ENCODE data around the gene LRRC38. TPM values are rescaled to one million over a fixed set of nuclear protein-coding genes. Genes with fewer than 3 reads are reported as not detected.

The LRRC38 gene
- total RNA-seq, 4 donors from 2014 or later = not detected

- TF ChIP-seq CTCF (IDR thresholded peaks at IDR 0.05; ENCODE audit: low read depth) = no peak
Measured at GRCh38 chr1:13487957-13488356, 25.8 kb downstream of the LRRC38 start.

- TF ChIP-seq CTCF (IDR thresholded peaks at IDR 0.05; ENCODE audit: low read depth) = no peak
Measured at GRCh38 chr1:13487143-13487868, 26.5 kb downstream of the LRRC38 start.

GRCh38 chr1:13483946-13484345, 29.9 kb downstream of the LRRC38 start:
- no peak for TF ChIP-seq CTCF (IDR thresholded peaks at IDR 0.05; ENCODE audit: low read depth)

- no peak for TF ChIP-seq CTCF (IDR thresholded peaks at IDR 0.05; ENCODE audit: low read depth)
Measured at GRCh38 chr1:13482600-13482999, 31.2 kb downstream of the LRRC38 start.

GRCh38 chr1:13479171-13479856, 34.5 kb downstream of the LRRC38 start:
- TF ChIP-seq CTCF (IDR thresholded peaks at IDR 0.05; ENCODE audit: low read depth) = no peak

GRCh38 chr1:13478692-13479091, 35.1 kb downstream of the LRRC38 start:
- no peak for TF ChIP-seq CTCF (IDR thresholded peaks at IDR 0.05; ENCODE audit: low read depth)

GRCh38 chr1:13469343-13469742, 44.5 kb downstream of the LRRC38 start:
- no peak for TF ChIP-seq CTCF (IDR thresholded peaks at IDR 0.05; ENCODE audit: low read depth)

Data from subcutaneous adipose tissue (tissue), 4 donors.